Measurements from ENCODE around the gene SERPING1.

Gene SERPING1

GRCh38 chr11:57597461-57597915 lies at the start of gene SERPING1:
Gene SERPING1, plus strand, starts transcription at chr11:57597685. Its CDS starts 586 bp downstream, at chr11:57598271.
- no peak within 1 kb of the TSS for H3K4me3 ChIP-seq (ENCODE audit: low read length)
- TF ChIP-seq ZNF274 (IDR thresholded peaks at IDR 0.05; ENCODE audit: low read depth, low read length): no peak

- no peak for TF ChIP-seq ZNF274 (IDR thresholded peaks at IDR 0.05; ENCODE audit: low read depth, low read length)
- H3K4me3 ChIP-seq (ENCODE audit: low read length): no peak overlapping the region
These were observed 49.6 kb upstream of the SERPING1 start for GRCh38 chr11:57547854-57548377.

- no peak overlapping the region for H3K4me3 ChIP-seq (ENCODE audit: low read length)
- no peak for TF ChIP-seq ZNF274 (IDR thresholded peaks at IDR 0.05; ENCODE audit: low read depth, low read length)
These were observed 47.5 kb upstream of the SERPING1 start for GRCh38 chr11:57549983-57550382.

- TF ChIP-seq ZNF274 (IDR thresholded peaks at IDR 0.05; ENCODE audit: low read depth, low read length): no peak
- no peak overlapping the region for H3K4me3 ChIP-seq (ENCODE audit: low read length)
These were observed 45.5 kb upstream of the SERPING1 start for GRCh38 chr11:57551941-57552340.

DNA sequence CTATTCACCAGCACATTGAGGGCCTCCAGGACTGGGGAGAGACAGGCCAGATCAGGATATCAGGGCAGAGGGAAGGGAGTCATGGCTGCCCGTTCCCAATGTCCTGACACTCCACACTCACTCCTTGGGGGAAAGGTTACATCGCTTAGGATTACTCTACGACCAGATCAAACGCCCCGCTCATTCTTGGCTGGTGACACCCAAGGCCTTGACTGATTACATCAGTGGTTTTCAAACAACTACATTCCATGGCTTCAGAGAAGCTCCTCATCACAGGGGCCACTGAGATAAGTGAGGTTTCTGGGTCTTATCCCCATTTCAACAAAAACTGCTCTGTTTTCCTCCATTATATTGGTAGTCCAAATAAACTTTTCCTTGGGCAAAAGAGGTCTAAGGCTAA lies 45.0 kb upstream of the SERPING1 start:
- TF ChIP-seq ZNF274 (IDR thresholded peaks at IDR 0.05; ENCODE audit: low read depth, low read length): no peak
- H3K4me3 ChIP-seq (ENCODE audit: low read length): no peak overlapping the region

DNA sequence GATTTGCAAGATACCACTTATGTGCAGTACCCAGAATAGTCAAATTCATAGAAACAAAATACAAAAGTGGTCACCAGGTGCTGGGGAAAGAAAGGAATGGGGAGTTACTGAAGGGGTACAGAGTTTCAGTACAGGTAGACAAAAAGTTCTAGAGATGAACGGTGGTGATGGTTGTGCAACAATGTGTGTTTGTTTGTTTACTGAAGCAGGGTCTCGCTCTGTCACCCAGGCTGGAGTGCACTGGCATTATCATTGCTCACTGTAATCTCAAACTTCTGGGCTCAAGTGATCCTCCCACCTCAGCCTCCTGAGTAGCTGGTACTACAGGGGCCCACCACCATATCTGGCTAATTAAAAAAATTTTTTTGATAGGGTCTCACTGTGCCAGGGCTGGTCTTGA lies 42.1 kb upstream of the SERPING1 start:
- no peak overlapping the region for H3K4me3 ChIP-seq (ENCODE audit: low read length)
- no peak for TF ChIP-seq ZNF274 (IDR thresholded peaks at IDR 0.05; ENCODE audit: low read depth, low read length)

DNA sequence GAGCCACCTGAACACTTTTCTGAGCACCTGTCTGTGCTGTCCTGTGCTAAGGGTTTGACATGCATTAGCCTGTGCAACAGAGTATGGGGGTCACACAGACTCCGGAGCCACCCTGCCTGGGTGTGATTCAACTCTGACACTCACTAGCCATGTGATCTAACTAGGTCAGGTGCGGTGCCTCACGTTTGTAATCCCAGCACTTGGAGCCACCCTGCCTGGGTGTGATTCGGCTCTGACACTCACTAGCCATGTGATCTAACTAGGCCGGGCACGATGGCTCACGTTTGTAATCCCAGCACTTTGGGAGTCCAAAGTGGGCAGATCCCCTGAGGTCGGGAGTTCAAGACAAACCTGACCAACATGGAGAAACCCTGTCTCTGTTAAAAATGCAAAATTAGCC lies 41.4 kb upstream of the SERPING1 start:
- TF ChIP-seq ZNF274 (IDR thresholded peaks at IDR 0.05; ENCODE audit: low read depth, low read length): no peak
- no peak overlapping the region for H3K4me3 ChIP-seq (ENCODE audit: low read length)

GRCh38 chr11:57560146-57560545 lies 37.3 kb upstream of the SERPING1 start:
- no peak for TF ChIP-seq ZNF274 (IDR thresholded peaks at IDR 0.05; ENCODE audit: low read depth, low read length)

DNA sequence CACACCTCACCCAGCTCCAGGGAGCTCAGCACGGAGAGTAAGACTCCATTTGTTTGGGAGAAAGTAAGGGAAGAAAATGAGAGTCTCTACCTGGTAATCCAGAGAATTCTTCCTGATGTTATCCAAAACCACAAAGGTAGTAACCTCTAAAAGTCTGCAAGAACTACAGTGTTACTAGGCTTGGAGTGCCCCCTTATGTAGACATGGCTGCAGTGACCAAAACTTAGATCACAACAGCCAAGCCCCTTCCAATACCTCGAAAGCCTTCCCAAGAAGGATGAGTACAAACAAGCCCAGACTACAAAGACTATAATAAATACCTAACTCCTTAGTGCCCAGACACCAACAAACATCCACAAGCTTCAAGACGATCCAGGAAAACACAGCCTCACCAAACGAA lies 34.9 kb upstream of the SERPING1 start:
- no peak overlapping the region for H3K4me3 ChIP-seq (ENCODE audit: low read length)
- no peak for TF ChIP-seq ZNF274 (IDR thresholded peaks at IDR 0.05; ENCODE audit: low read depth, low read length)

More at GRCh38 chr11:57560146-57560545, 37.3 kb upstream of the SERPING1 start:
- H3K4me3 ChIP-seq (ENCODE audit: low read length): no peak overlapping the region

DNA sequence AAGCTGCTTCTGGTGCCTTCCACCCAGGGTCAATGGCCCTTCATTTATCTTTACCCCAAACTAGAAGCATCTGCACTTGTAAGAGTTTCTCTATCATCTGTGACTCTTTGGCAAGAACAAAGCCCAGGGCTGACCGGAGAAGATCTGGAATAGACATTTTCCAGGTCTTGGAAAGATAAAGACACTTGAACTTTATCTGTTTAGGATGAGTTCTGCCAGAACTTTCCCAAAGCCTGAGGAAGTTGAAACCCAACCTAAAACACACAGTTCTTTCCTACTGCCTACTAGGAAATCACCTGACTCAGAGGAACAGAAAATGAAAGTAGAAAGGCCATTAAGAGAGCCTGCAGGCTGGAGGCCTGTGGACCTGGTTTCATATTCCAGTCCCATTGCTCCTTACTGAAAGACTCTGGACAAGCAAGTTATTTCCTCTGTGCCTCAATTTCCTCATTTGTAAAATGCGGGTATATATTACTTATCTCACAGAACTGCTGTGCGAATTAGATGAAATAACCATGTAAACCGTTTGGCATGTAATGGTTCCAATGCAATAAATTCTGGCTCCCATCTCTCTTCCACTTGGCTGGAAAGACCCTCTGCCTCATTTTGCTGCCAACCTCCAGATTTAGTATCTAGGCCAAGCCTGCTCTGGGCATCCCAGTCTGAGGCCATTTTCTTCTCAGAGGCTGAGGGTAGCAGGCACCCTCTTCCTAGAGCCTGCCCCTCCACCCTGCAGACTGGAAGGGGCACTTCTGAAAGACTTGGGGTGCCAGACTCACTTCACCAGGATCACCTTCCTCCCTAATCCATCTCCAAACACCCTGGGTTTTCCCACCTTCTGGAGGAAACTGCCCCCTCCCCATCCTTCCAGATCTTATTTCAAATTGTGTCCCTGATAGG lies 31.2 kb upstream of the SERPING1 start:
- peak overlapping the region; percentile 72 for H3K4me3 ChIP-seq (ENCODE audit: low read length)
- no peak for TF ChIP-seq ZNF274 (IDR thresholded peaks at IDR 0.05; ENCODE audit: low read depth, low read length)

DNA sequence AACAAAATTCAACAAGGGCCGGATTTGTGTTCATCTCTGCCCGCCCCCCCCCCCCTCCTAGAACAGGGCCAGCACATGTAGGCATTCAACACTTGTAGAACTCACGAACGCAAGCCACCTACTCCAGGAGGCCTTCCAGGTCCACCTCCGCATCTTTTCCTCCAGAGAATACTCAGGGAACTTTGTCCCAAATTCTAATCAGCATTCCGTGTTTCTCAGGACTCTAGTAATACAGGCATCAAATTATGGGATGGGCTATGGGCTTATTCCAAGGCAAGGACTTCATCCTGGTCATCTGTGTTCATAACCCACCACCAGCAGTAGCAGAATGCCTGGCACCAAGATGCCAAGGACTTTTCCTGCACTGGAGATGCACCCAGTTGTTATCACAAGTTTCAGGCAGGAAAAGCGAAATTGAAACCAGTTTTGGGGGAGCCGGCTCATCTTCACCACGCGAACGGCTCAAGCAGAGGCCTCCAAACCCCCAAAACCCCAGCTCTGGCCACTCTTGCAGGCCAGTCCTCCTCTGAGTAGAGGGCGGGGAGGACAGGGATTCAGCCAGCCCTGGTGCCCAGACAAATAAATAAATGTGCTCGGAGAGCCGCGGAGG lies 30.5 kb upstream of the SERPING1 start:
- peak overlapping the region; percentile 72 for H3K4me3 ChIP-seq (ENCODE audit: low read length)
- TF ChIP-seq ZNF274 (IDR thresholded peaks at IDR 0.05; ENCODE audit: low read depth, low read length): no peak

DNA sequence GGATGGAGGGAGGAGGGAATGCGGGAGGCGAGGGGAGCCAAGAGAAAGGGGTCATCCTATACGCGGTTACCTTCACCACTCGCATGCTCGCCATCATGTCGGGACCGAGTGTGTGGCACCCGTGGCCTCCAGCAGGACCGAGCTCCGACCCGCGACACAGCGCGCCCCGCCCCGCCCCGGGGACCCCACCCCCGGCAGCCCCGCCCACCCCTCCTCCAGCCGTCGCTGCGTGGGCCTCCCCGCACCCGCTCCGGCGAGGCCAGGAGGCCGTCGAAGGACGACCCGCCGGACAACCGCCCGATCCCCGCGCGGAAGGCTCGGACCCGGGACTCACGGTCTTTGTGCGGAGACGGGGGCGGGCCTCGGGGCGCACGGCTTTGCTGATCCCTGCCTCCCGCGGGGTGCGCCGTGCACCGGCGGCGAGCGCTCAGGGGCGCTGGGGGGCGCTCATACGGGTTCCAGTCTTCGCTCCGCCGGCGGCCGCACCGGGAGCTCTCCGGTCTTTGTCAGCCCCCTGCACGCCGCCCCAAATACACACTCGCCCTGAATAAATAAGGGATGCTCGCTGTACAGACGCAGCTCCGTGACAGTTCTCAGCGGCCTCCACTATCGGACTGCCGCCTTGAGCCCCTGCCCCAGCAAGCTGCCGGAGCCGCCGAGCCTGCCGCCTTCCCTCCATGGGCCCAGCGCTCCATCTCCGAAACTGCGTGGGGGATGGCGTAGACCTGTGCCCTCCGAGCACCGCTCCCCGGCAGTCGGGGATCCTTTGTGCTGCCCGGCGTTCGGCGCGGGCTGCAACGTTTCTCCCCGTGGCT lies 29.8 kb upstream of the SERPING1 start, which contains the start of gene UBE2L6:
TSS of gene UBE2L6 (minus strand) at position 158 of the 815 bp plus-strand sequence. CDS start at position 97, 61 bp downstream.
- H3K4me3 ChIP-seq (ENCODE audit: low read length): peak within 1 kb of the TSS; percentile 72

GRCh38 chr11:57568330-57568766 lies 29.1 kb upstream of the SERPING1 start:
- H3K4me3 ChIP-seq (ENCODE audit: low read length): peak overlapping the region; percentile 72; the same call in 1 of the 2 replicates
- TF ChIP-seq ZNF274 (IDR thresholded peaks at IDR 0.05; ENCODE audit: low read depth, low read length): no peak

More for the DNA sequence above, 29.8 kb upstream of the SERPING1 start, which contains the start of gene UBE2L6:
- TF ChIP-seq ZNF274 (IDR thresholded peaks at IDR 0.05; ENCODE audit: low read depth, low read length): no peak

GRCh38 chr11:57571606-57572005 lies 25.9 kb upstream of the SERPING1 start:
- H3K4me3 ChIP-seq (ENCODE audit: low read length): no peak overlapping the region
- no peak for TF ChIP-seq ZNF274 (IDR thresholded peaks at IDR 0.05; ENCODE audit: low read depth, low read length)
